Measurements from ENCODE around the gene CCDC57. TPM values are rescaled to one million over a fixed set of nuclear protein-coding genes. Genes with fewer than 3 reads are reported as not detected.

The CCDC57 gene
- polyA plus RNA-seq, 4 donors = 33.4 to 79.9 (median 43.5) TPM

DNA sequence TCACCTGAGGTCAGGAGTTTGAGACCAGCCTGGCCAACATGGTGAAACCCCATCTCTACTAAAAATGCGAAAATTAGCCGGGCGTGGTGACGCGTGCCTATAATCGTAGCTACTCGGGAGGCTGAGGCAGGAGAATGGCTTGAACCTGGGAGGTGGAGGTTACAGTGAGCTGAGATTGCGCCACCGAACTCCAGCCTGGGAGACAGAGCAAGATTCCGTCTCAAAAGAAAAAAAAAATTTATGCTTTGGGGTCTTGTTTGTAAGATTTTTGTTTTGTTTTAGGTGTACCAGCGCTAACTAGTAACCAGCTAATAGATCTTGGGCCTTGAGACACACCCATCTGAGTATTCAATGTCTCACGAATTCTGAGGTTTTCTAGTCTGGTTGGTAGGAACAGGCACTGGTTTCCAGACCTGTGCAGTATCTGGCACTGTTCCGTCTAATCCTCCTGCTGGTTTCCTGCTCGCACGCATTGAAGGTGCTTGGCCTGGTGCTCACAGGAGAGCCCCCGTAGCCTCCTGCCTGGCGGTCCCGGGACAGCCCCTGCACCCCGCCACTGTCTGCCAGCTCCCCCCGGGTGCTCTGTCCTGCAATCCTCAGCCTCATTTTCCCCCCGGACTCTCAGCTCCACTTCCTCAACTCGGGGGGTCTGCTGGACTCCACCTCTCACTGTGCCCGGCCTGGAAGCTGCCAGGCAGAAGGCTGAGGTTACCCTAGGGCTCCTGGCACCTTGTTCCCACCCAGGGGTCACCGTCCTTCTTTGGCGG, 136.4 kb downstream of the CCDC57 start:
- DNase-seq (ENCODE audit: low read depth in 4 of 4, low spot score in 3 of 4) = no peak

DNA sequence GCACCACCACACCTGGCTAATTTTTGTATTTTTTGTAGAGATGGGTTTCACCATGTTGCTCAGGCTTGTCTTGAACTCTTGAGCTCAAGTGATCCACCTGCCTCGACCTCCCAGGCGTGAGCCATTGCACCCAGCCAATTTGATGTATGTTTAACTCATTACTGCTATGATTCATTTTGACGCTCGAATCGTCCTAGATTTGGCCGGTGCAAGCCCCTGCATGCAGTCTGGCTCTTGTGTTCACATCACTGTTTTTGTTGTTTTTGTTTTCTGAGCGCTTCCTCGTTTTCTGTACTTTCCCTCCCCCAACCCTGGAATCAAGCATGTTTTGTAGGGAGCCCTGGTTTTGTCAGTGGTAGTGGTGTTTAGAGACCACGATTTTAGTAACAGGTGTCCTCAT, 139.2 kb downstream of the CCDC57 start:
- DNase-seq (ENCODE audit: low read depth in 4 of 4, low spot score in 3 of 4) = no peak

DNA sequence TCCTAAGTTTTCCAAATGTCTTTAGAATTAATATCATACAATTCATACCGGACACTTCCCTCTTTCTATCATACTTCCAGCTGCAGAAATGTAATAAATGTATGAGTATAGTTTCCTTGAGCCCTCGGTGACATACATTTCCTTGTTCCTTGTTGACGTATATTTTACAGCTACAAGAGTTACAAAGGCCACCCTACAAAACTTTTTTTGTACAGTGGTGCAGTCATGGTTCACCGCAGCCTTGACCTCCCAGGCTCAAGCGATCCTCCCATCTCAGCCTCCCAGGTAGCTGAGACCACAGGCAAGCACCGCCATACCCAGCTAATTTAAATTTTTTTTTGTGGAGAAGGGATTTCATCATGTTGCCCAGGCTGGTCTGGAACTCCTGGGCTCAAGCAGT, 139.8 kb downstream of the CCDC57 start:
- DNase-seq (ENCODE audit: low read depth in 4 of 4, low spot score in 3 of 4) = no peak

DNA sequence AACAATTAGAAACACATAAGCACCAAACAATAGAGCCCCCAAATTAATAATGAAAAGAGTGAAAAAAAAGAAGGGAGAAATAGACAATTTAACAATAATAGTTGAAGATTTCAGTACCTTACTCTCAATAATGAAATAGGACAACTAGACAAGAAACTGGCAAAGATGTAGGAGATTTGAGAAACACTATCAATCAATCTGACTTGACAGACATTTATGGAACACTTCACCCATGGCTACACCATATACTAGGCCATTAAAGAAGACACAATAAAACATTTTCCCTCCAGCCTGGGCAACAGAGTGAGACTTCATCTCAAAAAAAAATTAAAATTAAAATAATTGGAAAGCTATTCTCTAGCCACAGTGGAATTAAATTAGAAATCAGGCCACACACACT, 142.0 kb downstream of the CCDC57 start:
- DNase-seq (ENCODE audit: low read depth in 4 of 4, low spot score in 3 of 4) = no peak

DNA sequence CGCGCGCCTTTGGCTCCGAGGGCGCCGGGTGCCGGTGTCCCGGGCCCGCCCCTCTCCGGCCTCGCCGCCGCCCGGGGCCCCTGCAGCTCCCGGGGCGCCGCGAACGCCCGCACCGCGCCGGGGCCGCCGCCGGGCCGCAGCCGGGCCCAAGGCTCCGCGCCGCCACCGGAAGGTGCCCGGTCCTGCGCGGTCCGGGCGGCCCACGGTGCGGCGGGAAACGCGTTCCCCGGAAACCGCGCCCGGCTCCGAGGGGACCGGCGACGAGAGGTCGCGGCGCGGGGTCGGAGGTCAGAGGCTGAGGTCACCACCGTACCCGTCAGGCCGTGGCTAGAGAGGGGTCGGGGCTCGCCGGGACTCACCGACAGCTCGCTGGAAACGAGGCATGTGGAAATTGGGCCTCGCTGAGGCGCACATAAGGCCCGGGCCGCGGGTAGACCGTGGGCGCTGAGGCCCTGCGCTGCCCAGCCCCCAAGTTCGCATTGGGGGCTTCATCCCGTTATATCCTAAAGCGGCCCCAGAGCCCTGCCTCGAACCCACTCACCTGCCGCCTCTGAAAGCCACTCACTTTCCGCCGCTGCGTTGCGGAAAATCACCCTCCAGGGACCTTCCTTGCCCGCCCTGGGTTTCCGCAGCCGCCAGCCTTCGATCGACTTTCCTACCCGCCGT, 146.9 kb downstream of the CCDC57 start, which contains the start of gene DUS1L:
DUS1L (minus strand) TSS at position 167 of the 666 bp plus-strand sequence. CDS start 745 bp downstream, outside the sequence.
- DNase-seq (ENCODE audit: low read depth in 4 of 4, low spot score in 3 of 4) = no peak

DNA sequence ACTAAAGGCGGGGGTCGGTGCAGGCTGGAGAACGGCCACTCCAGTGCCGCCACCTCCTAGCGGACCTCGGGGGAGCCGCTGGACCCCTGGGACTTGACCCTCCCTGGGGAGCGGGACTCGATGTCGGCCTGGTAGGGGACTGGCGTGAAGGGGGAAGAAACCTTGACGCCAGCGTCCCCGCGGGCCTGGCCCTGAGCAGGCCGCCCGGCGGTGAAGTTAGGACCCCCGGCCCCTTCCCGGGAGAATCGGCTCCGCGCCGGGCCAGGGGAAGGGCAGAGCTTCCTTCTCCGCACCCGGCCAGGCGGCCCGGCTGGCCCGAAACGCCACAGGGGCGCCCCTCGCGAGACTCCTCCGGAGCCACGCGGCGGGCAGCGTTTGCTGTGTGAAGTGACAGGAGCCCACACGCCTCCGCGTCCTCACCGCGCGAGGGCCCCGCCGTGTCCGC, 147.4 kb downstream of the CCDC57 start:
- no peak for DNase-seq (ENCODE audit: low read depth in 4 of 4, low spot score in 3 of 4)

DNA sequence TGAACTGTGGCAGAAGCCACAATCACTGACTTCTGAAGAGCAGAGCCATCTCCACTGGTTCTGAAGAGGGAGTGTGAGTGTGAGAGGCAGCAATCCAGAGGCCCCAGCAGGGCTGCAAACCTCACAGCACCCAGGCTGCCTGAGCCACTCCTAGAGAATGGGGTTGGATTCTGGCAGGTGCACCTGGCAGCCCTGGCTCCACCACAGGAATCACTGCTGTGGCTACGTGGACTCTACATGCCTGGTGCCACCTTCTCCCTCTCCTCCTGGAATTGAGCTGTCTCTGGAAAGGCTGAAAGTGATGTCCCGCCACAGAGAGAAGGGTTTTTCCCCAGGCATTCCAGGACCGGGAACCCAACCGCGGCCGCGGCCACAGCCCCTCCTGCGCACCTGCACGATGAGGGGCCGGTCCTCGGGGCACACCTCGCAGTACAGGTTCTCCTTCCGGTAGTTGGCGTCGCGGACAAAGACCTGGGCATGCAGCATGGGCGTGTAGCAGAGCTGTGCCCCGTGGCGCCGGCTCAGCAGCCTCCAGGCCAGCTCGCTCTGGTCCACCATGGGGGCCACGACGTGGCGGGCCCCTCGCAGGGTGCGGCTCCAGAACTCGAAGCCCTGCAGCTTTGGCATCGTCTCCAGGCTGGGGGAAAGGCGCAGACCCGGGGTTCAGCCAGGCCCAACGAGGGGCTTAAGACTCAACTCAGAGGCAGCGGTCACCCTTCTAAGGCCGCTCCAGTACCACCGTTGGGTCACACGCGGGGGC, 148.0 kb downstream of the CCDC57 start:
- DNase-seq (ENCODE audit: low read depth in 4 of 4, low spot score in 3 of 4) = no peak

DNA sequence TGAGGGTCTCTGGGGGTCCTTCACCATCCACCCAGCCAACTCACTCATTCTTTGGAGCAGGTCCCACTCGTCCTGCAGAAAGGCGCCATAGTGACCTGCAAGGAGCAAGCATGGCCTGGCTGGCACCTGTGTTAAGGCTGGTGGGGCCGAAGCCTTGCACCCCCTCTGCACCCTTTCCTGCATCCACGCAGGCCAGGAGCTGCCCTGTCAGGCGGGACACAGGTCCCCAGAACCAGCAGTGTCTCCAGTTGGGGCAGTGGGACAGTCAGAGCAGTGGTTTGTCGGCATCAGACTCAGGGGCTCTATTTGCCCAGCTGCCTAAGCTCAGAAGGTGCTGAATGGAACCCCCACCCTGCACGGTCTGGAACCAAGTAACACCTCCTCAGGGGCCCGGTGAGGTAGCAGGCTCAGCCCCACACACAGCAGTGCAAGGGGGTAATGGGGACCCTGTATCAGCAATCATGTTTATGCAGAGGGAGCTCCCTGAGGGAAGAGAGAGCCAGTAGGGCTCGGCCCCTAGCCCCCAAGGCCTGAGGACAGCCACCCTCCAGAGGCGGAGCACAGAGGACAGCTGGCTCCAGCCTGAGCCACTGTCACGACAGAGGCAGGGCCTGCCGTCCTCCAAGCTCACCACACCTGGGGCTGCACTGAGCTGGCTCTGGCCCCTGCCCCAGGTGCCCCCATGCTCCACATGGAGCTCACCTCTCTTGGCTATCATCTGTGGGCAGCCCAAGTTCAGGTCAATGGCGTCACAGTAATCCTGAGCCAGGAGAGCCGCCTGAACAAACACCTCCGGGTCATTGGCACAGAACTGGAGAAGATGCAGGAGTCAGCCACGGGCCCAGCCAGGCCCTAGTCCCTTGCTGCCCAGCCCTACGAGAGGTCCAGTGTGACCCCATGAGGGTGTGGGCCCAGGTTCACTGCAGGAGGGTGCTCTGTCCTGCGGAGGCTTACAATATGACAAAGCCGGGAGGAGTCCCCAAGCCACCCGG, 148.9 kb downstream of the CCDC57 start:
- no peak for DNase-seq (ENCODE audit: low read depth in 4 of 4, low spot score in 3 of 4)

DNA sequence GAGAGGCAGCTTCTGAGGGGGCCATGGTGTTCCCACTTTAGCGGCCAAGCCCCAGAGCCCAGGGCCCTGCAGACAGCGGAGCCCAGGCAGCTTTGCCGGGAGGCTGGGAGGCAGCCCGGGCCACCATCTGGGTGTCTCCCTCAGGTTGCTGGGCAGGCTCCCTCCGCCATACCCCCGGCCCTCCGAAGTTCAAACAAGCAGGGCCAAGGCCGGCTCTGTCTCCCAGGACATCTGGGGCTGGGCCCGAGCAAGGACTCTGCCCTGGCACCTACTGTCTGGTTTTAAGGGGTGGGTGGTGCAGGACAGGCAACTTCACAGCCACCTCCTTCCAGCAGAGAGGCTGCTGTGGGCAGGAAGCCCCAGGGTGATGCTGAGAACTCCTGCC, 149.7 kb downstream of the CCDC57 start:
- no peak for DNase-seq (ENCODE audit: low read depth in 4 of 4, low spot score in 3 of 4)

DNA sequence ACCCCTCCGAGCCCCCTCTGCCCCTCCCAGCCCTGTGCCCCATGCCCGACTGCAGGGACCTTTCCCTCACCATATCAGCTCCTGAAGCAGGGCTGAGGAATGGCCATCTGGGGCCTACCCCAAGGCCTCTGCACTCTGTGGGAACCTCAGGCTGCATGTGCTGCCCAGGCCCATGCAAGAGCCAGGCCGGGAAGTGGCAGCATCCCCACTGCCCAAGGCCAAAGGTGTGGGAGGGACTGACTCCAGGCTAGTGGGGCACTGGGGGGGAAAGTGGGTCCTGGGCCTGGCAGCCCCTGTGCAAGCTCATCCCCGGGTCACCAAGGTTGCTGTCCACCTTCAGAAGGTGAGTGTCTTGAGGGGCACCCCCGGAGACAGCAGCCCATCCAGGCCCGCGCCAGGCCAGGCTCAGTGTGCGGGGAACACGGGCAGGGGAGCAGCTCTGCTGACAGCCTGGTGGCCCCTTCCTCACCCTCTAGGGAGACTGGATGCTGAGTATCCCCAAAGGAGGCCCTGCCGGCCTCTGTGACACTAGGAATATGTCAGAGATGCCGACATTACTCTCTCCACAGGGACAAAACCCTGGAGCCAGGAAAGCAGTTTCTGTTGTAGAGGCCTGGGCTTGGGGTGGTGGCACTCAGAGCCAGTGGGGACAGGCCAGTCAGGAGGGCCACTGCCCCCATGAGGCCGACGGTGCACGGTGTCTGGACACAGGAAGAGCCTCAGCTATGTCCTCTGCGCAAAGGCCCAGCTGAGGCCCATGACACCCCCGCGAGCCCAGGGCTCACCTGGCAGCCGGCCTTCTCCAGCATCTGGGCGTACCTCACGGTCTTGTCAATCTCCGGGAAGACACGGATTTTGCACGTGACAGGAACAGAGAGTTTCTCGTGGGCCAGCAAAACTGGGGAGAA, 150.3 kb downstream of the CCDC57 start:
- no peak for DNase-seq (ENCODE audit: low read depth in 4 of 4, low spot score in 3 of 4)

DNA sequence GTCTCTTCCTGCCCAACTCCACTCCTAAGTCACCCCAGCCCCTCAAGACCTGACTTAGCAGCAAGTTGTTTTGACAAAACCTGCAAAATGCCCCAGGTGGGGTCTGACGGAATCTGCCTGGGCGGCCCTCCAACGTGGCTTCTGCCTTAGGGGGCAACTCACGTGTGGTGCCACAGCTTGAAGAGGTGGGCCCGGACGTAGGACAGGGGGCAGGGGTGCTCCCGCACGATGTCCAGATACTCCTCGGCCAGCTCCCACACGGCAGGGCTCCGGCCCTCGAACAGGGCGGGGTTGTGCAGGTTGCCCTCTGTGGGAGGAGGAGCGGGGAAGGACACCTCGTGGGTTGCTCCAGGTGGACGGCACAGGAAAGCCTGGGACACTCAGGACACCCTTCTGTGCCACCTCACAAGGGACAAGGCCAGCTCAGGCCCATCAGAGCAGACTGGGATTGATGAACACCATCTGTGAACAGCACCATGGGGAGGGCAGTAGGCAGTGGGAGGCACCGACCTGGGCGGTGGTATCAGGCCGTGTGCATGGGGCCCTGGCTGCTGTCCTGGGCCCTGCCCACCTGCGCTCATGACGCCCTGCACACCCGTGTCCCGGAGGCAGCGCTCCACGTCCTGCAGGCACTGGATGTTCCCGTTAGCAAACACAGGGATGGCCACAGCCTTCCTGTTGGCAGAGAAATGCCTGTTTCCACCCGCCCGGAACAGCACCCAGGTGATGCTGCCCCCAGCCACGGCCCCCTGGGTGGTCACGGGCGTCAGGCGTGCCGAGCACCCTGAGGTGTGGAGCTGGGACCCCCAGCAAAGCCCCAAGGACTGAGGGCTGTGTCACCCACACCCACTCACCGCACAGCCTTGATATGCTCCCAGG, 151.4 kb downstream of the CCDC57 start:
- no peak for DNase-seq (ENCODE audit: low read depth in 4 of 4, low spot score in 3 of 4)

DNA sequence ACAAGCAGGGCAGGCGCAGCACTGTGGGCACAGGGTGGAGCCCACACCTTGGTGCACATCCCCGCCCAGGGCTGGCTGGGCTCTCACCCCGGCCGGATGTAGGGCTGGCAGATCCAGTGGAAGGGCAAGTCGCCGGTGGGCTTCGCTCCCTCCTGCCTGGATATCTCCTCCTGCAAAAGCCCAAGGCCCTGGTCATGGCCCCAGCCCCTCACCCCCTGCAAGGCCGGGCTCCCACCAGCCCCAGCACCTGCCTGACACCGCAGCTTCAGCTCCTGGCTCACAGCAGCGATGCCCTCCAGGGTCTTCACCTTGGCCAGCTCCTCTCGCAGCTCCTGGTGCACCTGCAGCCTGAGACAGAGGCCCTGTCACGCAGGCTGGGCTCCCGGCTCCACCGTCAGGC, 152.0 kb downstream of the CCDC57 start:
- DNase-seq (ENCODE audit: low read depth in 4 of 4, low spot score in 3 of 4) = no peak

DNA sequence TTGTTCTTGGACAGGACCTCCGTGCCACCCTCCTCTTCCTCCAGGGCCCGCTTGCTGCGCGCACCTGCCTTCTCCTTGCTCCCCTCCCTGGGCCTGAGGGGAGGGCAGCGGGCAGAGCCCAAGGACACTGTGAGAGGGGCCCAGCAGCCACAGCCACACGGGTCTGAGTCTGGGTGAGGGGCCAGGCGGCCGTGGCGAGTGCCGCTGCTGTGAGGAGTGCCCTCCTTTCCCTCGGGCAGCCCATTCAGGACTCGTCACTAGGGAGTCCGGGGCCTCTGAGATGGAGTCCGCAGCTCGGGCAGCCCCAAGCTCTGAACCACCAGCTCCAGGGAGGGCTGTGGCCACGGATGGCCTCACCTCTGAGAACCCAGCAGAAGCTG, 152.7 kb downstream of the CCDC57 start:
- DNase-seq (ENCODE audit: low read depth in 4 of 4, low spot score in 3 of 4) = no peak

DNA sequence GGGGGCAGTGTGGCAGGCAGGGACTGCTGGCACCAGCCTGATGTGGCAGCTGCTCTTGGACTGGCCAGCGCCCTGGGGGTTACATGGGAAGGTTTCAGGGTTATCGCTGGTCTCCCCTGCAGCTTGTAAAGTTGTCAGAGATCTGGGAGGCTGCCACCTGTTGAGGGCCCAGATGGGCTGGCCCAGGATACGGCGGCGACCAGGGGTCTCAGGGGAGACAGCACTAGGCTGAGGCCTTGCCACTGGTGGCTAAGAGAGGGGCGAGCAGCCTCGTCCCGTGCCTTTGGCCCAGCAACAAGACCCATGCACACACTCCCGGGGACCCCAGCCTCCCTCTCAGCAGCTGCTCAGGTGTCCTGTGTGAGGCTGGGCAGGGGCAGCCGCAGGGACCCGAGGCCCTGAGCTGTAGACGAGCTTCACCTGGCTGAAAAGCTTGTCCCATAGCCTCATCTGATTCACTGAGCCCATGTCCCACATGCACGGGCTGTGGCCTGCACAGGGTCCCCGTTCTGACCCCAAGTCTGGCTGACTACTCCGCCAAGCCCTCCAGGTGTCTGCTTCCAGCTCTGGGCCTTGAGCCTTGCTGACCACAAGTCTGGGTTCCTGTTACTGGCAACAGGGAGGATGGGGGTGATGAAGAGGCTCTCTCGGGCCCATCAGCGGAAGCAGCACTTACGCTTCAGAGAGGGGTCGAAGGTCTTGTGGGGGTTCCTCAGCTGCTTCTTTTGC, 153.2 kb downstream of the CCDC57 start:
- DNase-seq (ENCODE audit: low read depth in 4 of 4, low spot score in 3 of 4) = no peak

DNA sequence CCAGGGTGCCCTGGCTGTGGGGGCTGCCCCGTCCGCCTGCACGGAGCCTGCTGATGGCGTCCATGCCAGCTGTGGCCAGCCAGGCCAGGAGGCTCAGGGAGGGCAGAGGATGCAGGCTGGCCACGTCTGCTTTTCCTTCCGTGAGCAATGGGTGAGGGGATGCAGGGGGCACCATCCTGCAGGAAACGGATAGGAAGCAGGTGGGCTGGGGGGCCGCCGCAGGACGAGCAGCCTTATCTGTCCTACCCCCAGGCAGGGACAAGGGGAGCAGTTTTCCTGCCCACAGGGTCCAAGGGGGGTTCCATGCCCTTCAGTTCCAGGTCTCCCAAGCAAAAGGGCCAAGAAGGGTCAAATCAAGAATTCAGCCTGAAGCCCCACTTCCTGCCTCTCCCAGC, 153.8 kb downstream of the CCDC57 start:
- DNase-seq (ENCODE audit: low read depth in 4 of 4, low spot score in 3 of 4) = no peak

DNA sequence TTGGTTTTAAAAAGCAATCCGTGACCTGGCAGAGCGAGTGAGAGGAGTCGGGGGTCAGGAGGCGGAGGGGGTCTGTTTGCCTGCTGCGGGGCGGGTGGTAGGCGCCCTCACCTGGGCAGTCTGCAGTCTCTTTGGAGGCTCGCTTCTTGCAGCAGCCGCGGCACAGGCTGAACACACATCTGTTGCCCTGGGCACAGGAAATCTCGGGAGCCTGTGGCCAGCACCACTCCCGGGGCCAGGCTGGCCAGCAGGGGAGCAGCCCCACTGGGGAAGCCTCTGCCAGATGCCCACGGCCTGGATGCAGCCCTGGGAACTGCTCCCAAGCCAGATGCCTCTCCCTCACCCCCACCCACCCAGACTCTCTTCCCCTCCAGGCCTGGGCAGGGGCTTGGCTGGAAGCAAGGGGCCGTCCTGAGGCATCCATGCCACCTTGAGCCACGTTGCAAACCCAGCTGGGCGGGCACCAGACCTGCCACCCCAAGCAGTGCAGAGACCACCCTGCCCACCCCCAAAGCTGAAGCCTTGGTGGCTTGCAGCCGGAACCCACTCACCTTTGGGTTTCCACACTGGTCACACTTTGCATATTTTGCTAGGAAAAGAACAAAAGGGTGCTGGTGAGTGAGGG, 154.3 kb downstream of the CCDC57 start:
- no peak for DNase-seq (ENCODE audit: low read depth in 4 of 4, low spot score in 3 of 4)

Measured in left renal pelvis (tissue), 4 donors.